Subcutaneous adipose tissue (tissue), 4 donors: ENCODE measurements around the gene FIS1. TPM values are rescaled to one million over a fixed set of nuclear protein-coding genes. Genes with fewer than 3 reads are reported as not detected.

Experiments used
- CTCF ChIP-seq: fragments of 450-650 bp; IDR thresholded peaks from one replicate; pipeline ENCODE4 v1.5.1; 2016; ENCODE audit warnings: low read depth, mild to moderate bottlenecking, control low read depth, antibody characterized with exemption, moderate library complexity
- total RNA-seq, 4 donors: library from RNA; depleted of rRNA; stranded (reverse); fragments of >200 nt; gene quantifications; one replicate each; pipeline ENCODE4 v1.1.0, GENCODE V29; 2016

The FIS1 gene
- total RNA-seq, 4 donors from 2014 or later: 193 to 369 (median 258) TPM

- TF ChIP-seq CTCF: no peak
These were observed 18.2 kb downstream of the FIS1 start for GRCh38 chr7:101226721-101227120.

- no peak for TF ChIP-seq CTCF
These were observed 19.2 kb downstream of the FIS1 start for GRCh38 chr7:101225650-101226049.

- no peak for TF ChIP-seq CTCF
These were observed 21.4 kb downstream of the FIS1 start for GRCh38 chr7:101223528-101223927.

- TF ChIP-seq CTCF: no peak
These were observed 22.5 kb downstream of the FIS1 start for GRCh38 chr7:101222275-101222830.

- TF ChIP-seq CTCF: no peak
These were observed 24.6 kb downstream of the FIS1 start for GRCh38 chr7:101220295-101220694.

GRCh38 chr7:101218236-101219125 lies 26.4 kb downstream of the FIS1 start:
- no peak for TF ChIP-seq CTCF

- no peak for TF ChIP-seq CTCF
These were observed 27.3 kb downstream of the FIS1 start, which contains the start of the genes PLOD3 and ZNHIT1 for GRCh38 chr7:101217388-101218235. PLOD3 (minus strand) TSS chr7:101217581; CDS start chr7:101217274, 307 bp downstream. ZNHIT1 (plus strand) TSS chr7:101218165; CDS start chr7:101218196, 31 bp downstream.
